H9 (cell line): ENCODE data around the gene FBXO10. TPM values are rescaled to one million over a fixed set of nuclear protein-coding genes. Genes with fewer than 3 reads are reported as not detected.

Experiments
- DNase-seq: peaks from one replicate; pipeline ENCODE4 v3.0.0-alpha.2; 2017
- H2AFZ ChIP-seq: one replicate; pipeline ENCODE4 v1.6.1; 2013; ENCODE audit warnings: mild to moderate bottlenecking, low read length, control low read depth, moderate library complexity
- H2AK5ac ChIP-seq: 2 replicates; pipeline ENCODE4 v1.6.1; 2013; ENCODE audit warnings: low read length, control low read depth, mixed read lengths; ENCODE audit not compliant: insufficient read length
- H2BK120ac ChIP-seq: one replicate; pipeline ENCODE4 v1.6.1; 2013; ENCODE audit warnings: low read depth, mild to moderate bottlenecking, low read length, control low read depth, inconsistent platforms; ENCODE audit not compliant: poor library complexity, severe bottlenecking
- H2BK12ac ChIP-seq: 2 replicates; pipeline ENCODE4 v1.6.1; 2013; ENCODE audit warnings: low read length, control low read depth, mixed read lengths, low read depth; ENCODE audit not compliant: insufficient read length
- H2BK15ac ChIP-seq: 2 replicates; pipeline ENCODE4 v1.6.1; 2013; ENCODE audit warnings: low read depth, low read length, control low read depth
- H2BK20ac ChIP-seq: one replicate; pipeline ENCODE4 v1.6.1; 2013; ENCODE audit warnings: low read depth, mild to moderate bottlenecking, low read length, control low read depth, inconsistent platforms; ENCODE audit not compliant: poor library complexity, severe bottlenecking
- H2BK5ac ChIP-seq: 2 replicates; pipeline ENCODE4 v1.6.1; 2013; ENCODE audit warnings: low read length, control low read depth, mixed read lengths; ENCODE audit not compliant: insufficient read length
- H3K14ac ChIP-seq: 2 replicates; pipeline ENCODE4 v1.6.1; 2013; ENCODE audit warnings: low read length, control low read depth; ENCODE audit not compliant: insufficient read depth
- H3K18ac ChIP-seq: 2 replicates; pipeline ENCODE4 v1.6.1; 2013; ENCODE audit warnings: low read depth, mild to moderate bottlenecking, mixed read lengths, low read length, control low read depth; ENCODE audit not compliant: insufficient read length
- H3K23ac ChIP-seq: 2 replicates; pipeline ENCODE4 v1.6.1; 2013; ENCODE audit warnings: low read length, control low read depth, mixed read lengths, low read depth; ENCODE audit not compliant: insufficient read length
- H3K23me2 ChIP-seq: 2 replicates; pipeline ENCODE4 v1.6.1; 2013; ENCODE audit warnings: low read depth, mild to moderate bottlenecking, mixed read lengths, low read length, control low read depth; ENCODE audit not compliant: insufficient read length, poor library complexity, severe bottlenecking
- H3K27ac ChIP-seq: 2 replicates; pipeline ENCODE4 v1.5.1; 2013; ENCODE audit warnings: low read length, control low read depth, mixed read lengths, low read depth; ENCODE audit not compliant: insufficient read length
- H3K27me3 ChIP-seq: 2 replicates; pipeline ENCODE4 v1.6.1; 2013; ENCODE audit warnings: low read length, control low read depth, inconsistent platforms; ENCODE audit not compliant: insufficient read depth
- H3K4ac ChIP-seq: 2 replicates; pipeline ENCODE4 v1.6.1; 2013; ENCODE audit warnings: low read depth, mild to moderate bottlenecking, control low read depth, inconsistent platforms, low read length, moderate library complexity
- H3K4me1 ChIP-seq: 2 replicates; pipeline ENCODE4 v1.6.1; 2013; ENCODE audit warnings: low read length, control low read depth, inconsistent platforms; ENCODE audit not compliant: insufficient read depth
- H3K4me2 ChIP-seq: 2 replicates; pipeline ENCODE4 v1.6.1; 2013; ENCODE audit warnings: low read length, control low read depth, mixed read lengths; ENCODE audit not compliant: insufficient read length, insufficient read depth
- H3K56ac ChIP-seq: 2 replicates; pipeline ENCODE4 v1.6.1; 2013; ENCODE audit warnings: low read depth, mild to moderate bottlenecking, mixed read lengths, low read length, control low read depth; ENCODE audit not compliant: insufficient read length
- H3K79me1 ChIP-seq: 2 replicates; pipeline ENCODE4 v1.6.1; 2013; ENCODE audit warnings: low read depth, mild to moderate bottlenecking, moderate library complexity, low read length, control low read depth, inconsistent platforms; ENCODE audit not compliant: insufficient read depth, poor library complexity, severe bottlenecking
- H3K79me2 ChIP-seq: 2 replicates; pipeline ENCODE4 v1.6.1; 2013; ENCODE audit warnings: low read length, control low read depth, inconsistent platforms; ENCODE audit not compliant: insufficient read depth
- H3K9ac ChIP-seq: 2 replicates; pipeline ENCODE4 v1.6.1; 2013; ENCODE audit warnings: low read length, control low read depth, mixed read lengths; ENCODE audit not compliant: insufficient read length; ENCODE audit errors: extremely low read depth
- H3K9me3 ChIP-seq: one replicate; pipeline ENCODE4 v1.6.1; 2013; ENCODE audit warnings: low read depth, low read length, inconsistent platforms; ENCODE audit not compliant: control insufficient read depth
- H3T11ph ChIP-seq: one replicate; pipeline ENCODE4 v1.6.1; 2013; ENCODE audit warnings: mild to moderate bottlenecking, low read length, control low read depth, inconsistent platforms
- H4K20me1 ChIP-seq: one replicate; pipeline ENCODE4 v1.6.1; 2013; ENCODE audit not compliant: control insufficient read depth, insufficient read length, insufficient read depth
- H4K5ac ChIP-seq: 2 replicates; pipeline ENCODE4 v1.6.1; 2013; ENCODE audit warnings: low read depth, mild to moderate bottlenecking, mixed read lengths, low read length, control low read depth; ENCODE audit not compliant: insufficient read length
- H4K8ac ChIP-seq: replicated peaks from 2 replicates; pipeline ENCODE4 v1.6.1; 2013; ENCODE audit warnings: low read length, control low read depth, mixed read lengths, low read depth; ENCODE audit not compliant: insufficient read length
- H4K91ac ChIP-seq: 2 replicates; pipeline ENCODE4 v1.6.1; 2013; ENCODE audit warnings: low read depth, mild to moderate bottlenecking, moderate library complexity, mixed read lengths, low read length, control low read depth; ENCODE audit not compliant: insufficient read length
- H3K27ac Mint-ChIP-seq, 3 experiments: 2 replicates in 2 of 3; 3 replicates in 1 of 3; pipeline ENCODE4 v1.8.0; 2020 to 2021; ENCODE audit warnings: mixed read lengths in 3 of 3, mild to moderate bottlenecking in 1 of 3, moderate library complexity in 1 of 3
- H3K27me3 Mint-ChIP-seq: 2 replicates; pipeline ENCODE4 v1.8.0; 2021; ENCODE audit warnings: low read depth, mild to moderate bottlenecking, moderate library complexity, mixed read lengths
- H3K36me3 Mint-ChIP-seq, 3 experiments: 2 replicates in 2 of 3; 3 replicates in 1 of 3; pipeline ENCODE4 v1.8.0; 2020 to 2021; ENCODE audit warnings: low read depth in 3 of 3, mixed read lengths in 3 of 3; ENCODE audit not compliant: insufficient read depth in 1 of 3
- H3K4me1 Mint-ChIP-seq, 2 experiments: 2 replicates each; pipeline ENCODE4 v1.8.0; 2020; ENCODE audit warnings: mixed read lengths in 2 of 2
- H3K4me3 Mint-ChIP-seq, 2 experiments: 2 replicates in 1 of 2; 3 replicates in 1 of 2; pipeline ENCODE4 v1.8.0; 2020 to 2021; ENCODE audit warnings: mild to moderate bottlenecking in 2 of 2, mixed read lengths in 2 of 2, moderate library complexity in 1 of 2
- H3K9me3 Mint-ChIP-seq, 2 experiments: 2 replicates in 1 of 2; 3 replicates in 1 of 2; pipeline ENCODE4 v1.8.0; 2020; ENCODE audit warnings: mild to moderate bottlenecking in 2 of 2, mixed read lengths in 2 of 2, moderate library complexity in 1 of 2
- WGBS: extraction: QIAGEN DNeasy Blood & Tissue Kit; methylation state at CpG from one replicate; pipeline ENCODE4 v1.1.7; 2013; ENCODE audit warnings: missing lambda C conversion rate, low lambda C conversion rate, mixed read lengths; ENCODE audit not compliant: insufficient read length; ENCODE audit errors: extremely low coverage; 5-methylcytosine and 5-hydroxymethylcytosine counted together
- total RNA-seq: library from RNA; stranded (reverse); gene quantifications from 2 replicates; pipeline ENCODE4 v1.2.1, GENCODE V29; 2021
- TF ChIP-seq, protein P1 (sequence below): fragments of 200-600 bp; sonication (generic); conservative IDR thresholded peaks from 3 replicates; pipeline ENCODE4 v1.8.0; 2021; ENCODE audit warnings: antibody characterized with exemption, mild to moderate bottlenecking

FBXO10 gene
- total RNA-seq, 1 experiment from 2014 or later, result 16.8 TPM

GRCh38 chr9:37508135-37508833, 67.9 kb downstream of the FBXO10 start:
- H3K27me3 ChIP-seq, result no peaks in the 10 kb centered on the region
- H2BK120ac ChIP-seq, result no peak overlapping the region
- no peak overlapping the region for H3K9ac ChIP-seq
- H4K8ac ChIP-seq, result no peak overlapping the region
- no peaks in the 10 kb centered on the region for H3K79me1 ChIP-seq
- TF ChIP-seq, protein P1, sequence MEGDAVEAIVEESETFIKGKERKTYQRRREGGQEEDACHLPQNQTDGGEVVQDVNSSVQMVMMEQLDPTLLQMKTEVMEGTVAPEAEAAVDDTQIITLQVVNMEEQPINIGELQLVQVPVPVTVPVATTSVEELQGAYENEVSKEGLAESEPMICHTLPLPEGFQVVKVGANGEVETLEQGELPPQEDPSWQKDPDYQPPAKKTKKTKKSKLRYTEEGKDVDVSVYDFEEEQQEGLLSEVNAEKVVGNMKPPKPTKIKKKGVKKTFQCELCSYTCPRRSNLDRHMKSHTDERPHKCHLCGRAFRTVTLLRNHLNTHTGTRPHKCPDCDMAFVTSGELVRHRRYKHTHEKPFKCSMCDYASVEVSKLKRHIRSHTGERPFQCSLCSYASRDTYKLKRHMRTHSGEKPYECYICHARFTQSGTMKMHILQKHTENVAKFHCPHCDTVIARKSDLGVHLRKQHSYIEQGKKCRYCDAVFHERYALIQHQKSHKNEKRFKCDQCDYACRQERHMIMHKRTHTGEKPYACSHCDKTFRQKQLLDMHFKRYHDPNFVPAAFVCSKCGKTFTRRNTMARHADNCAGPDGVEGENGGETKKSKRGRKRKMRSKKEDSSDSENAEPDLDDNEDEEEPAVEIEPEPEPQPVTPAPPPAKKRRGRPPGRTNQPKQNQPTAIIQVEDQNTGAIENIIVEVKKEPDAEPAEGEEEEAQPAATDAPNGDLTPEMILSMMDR, result no peak
- no peaks in the 10 kb centered on the region for H3K23me2 ChIP-seq
- no peak overlapping the region for H2BK20ac ChIP-seq
- H3K23ac ChIP-seq, result no peak overlapping the region
- no peak overlapping the region for H4K5ac ChIP-seq
- no peaks in the 10 kb centered on the region for H4K20me1 ChIP-seq
- H3K4ac ChIP-seq, result no peak overlapping the region
- no peaks in the 10 kb centered on the region for H3K4me1 ChIP-seq
- no peak overlapping the region for H2BK12ac ChIP-seq
- no peak for DNase-seq
- no CpG with 5 or more reads among the region's 5 CpGs for WGBS
- H3K4me2 ChIP-seq, result no peak overlapping the region
- H3K27ac ChIP-seq, result no peak overlapping the region
- no peak overlapping the region for H3K56ac ChIP-seq
- H3K9me3 Mint-ChIP-seq, result no peaks in the 10 kb centered on the region
- H3K4me3 Mint-ChIP-seq, result no peak overlapping the region
- H2AFZ ChIP-seq, result no peak overlapping the region
- H3K27me3 Mint-ChIP-seq, result no peaks in the 10 kb centered on the region; the same call in 1 of the 2 replicates
- H3K14ac ChIP-seq, result no peak overlapping the region
- no peaks in the 10 kb centered on the region for H3K79me2 ChIP-seq
- H3K4me1 Mint-ChIP-seq, result 0 out of 4 replicates have a peak, but pooled peaks cover 0 to 2% of the 10 kb centered on the region in 2 experiments
- H3K18ac ChIP-seq, result no peak overlapping the region
- no peak overlapping the region for H3T11ph ChIP-seq
- peak overlapping the region in 1 of 3 experiments; percentile 0; a peak in 2 of 7 replicates for H3K27ac Mint-ChIP-seq
- H4K91ac ChIP-seq, result no peak overlapping the region
- no peak overlapping the region for H2BK15ac ChIP-seq
- no peaks in the 10 kb centered on the region for H3K9me3 ChIP-seq
- H3K36me3 Mint-ChIP-seq, result peaks cover 16 to 47% (median 17%) of the 10 kb centered on the region in 3 experiments; a peak in 6 of 7 replicates
- H2BK5ac ChIP-seq, result no peak overlapping the region
- no peak overlapping the region for H2AK5ac ChIP-seq
